Renal pelvis (tissue), 4 donors: ENCODE measurements around the gene AMFR. TPM values are rescaled to one million over a fixed set of nuclear protein-coding genes. Genes with fewer than 3 reads are reported as not detected.
A peak's percentile ranks its signal among the peaks of the same experiment; 100 is the strongest.
"Not testable (repeated sequence)": the region's sequence is repeated elsewhere in the genome, so short reads cannot be mapped to it uniquely, and the experiment has no call there.

Experiments
- DNase-seq: peaks from one replicate; pipeline ENCODE4 v3.0.0-alpha.2; 2013
- polyA plus RNA-seq, 3 donors: library from polyadenylated mRNA; unstranded; fragments of 120-200 nt; gene quantifications; one replicate each; pipeline ENCODE4 v1.2.1, GENCODE V29; 2013; ENCODE audit not compliant: insufficient read length in 3 of 3

The AMFR gene
- polyA plus RNA-seq, 3 donors: 121 to 138 (median 136) TPM

GRCh38 chr16:56401482-56401881, 23.9 kb downstream of the AMFR start:
- DNase-seq: no peak

DNA sequence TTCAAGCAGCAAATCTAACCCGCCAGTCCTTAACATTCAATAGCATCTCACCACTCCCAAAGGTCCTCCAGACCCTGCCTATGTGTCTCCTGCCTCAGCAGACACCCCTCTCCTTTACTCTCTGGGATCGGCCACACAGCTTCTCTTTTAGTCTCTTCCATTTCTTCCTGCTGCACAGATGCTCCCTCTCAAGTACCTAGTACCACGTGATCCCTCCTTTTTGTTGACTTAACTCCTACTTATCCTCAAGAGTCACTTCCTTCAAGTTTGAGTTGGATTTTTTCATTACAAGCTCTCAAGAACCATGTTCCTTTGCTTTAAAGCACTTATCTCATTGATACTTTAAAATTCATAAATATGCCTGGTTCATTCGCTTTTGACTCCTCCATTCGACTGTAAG, 24.9 kb downstream of the AMFR start:
- DNase-seq: no peak

DNA sequence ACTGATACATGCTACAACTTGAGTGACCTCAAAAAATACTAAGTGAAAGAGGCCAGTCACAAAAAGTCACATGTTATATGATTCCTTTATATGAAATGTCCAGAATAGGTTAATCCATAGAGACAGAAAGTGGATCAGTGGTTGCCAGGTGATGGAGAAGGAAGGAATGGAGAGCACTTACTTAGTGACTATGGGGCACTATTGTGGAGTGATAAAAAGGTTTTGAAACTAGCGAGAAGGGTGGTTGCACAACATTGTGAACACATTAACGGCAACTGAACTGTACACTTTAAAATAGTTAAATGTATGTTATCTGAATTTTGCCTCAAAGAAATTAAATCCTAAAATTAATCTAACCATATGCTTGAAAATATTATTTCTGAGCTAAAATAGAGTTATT, 25.9 kb downstream of the AMFR start:
- DNase-seq: no peak

- DNase-seq: no peak
These were observed 26.3 kb downstream of the AMFR start for GRCh38 chr16:56399047-56399446.

- DNase-seq: not testable (repeated sequence)
These were observed 28.6 kb downstream of the AMFR start for GRCh38 chr16:56396724-56397123.

- DNase-seq: no peak
These were observed 35.8 kb downstream of the AMFR start for GRCh38 chr16:56389554-56389953.

GRCh38 chr16:56388209-56388608, 37.1 kb downstream of the AMFR start:
- no peak for DNase-seq

- no peak for DNase-seq
These were observed 37.9 kb downstream of the AMFR start for GRCh38 chr16:56387396-56387795.

DNA sequence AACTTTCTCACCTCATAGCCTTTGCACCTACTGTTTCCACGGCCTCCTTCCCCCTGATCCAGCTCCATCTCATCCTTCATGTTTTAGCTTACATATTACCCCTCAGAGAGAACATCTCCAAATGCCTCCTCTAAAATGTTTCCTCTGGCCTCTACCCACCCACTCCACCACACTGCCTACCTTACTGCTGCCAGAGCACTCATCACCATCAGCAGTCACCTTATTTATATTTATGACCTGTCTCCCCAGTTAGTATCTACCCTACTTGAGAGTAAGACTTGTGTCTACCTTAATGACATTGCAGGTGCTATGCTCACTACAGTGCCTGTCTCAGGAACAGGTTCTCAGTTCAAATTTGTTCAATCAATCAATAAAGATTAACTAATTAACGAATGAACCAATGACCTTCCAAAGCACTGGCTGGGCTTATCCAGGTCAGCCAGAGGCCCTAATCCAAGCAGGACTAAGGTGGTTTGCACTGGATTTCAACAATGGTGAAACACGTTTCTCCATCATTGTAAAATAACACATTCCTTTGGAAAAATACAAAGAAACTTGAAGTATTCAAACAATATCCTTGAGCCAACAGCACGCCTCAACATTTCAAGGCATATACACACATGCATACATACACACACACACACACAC, 41.1 kb downstream of the AMFR start:
- DNase-seq: no peak

DNA sequence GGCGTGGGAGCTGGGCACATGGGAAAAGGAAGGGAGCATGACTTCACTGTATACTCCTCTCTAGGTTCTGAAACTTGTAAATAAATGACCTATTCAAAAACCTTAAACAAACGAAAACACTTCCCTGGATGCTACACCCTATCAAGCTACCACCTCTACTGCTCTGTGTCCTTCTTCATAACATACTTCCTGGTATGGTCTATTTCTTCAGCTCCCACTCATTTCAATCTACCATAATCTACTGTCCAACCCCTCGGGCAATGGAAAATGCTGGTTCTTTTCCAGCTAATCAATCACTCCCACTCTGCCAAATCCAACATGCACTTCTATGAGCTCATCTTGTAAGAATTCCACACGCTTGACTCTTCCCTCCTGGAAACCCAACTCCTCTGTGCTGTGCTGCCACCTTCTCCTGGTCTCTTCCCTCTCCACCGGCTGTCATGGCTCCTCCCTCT, 42.4 kb downstream of the AMFR start:
- no peak for DNase-seq

DNA sequence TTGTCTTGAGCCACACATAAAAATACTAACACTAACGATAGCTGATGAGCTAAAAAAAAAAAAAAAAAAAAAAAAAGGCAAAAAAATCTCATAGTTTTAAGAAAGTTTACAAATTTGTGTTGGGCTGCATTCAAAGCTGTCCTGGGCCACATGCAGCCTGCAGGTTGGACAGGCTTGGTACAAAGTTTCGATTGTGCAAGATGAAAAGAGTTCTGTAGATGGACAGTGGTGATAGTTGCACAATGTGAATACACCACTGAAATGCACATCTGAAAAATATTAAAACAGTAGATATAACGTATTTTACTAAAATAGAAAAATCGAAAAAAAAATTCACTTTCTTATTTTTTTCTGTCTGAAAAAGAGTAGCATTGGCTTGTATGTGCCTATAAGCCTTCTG, 42.9 kb downstream of the AMFR start:
- no peak for DNase-seq

DNA sequence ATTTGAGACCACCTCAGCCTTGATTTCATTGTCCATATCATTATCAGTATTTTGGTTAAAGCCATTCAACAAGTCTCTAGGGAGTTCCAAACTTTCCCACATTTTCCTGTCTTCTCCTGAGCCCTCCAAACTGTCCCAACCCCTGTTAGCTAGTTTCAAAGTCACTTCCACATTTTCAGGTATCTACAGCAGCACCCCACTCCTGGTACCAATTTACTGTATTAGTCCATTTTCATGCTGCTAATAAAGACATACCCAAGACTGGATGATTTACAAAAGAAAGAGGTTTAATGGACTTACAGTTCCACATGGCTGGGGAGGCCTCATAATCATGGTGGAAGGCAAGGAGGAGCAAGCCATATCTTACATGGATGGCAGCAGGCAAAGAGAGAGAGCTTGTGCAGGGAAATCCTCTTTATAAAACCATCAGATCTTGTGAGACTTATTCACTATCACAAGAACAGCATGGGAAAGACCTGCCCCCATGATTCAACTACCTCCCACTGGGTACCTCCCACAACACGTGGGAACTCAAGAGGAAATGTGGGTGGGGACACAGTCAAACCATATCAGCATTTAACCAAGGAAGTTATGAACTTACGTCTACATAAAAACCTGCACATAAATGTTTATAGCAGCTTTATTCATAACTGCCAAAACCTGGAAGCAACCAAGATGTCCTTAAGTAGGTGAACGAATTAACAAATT, 44.4 kb downstream of the AMFR start:
- not testable (repeated sequence) for DNase-seq

DNA sequence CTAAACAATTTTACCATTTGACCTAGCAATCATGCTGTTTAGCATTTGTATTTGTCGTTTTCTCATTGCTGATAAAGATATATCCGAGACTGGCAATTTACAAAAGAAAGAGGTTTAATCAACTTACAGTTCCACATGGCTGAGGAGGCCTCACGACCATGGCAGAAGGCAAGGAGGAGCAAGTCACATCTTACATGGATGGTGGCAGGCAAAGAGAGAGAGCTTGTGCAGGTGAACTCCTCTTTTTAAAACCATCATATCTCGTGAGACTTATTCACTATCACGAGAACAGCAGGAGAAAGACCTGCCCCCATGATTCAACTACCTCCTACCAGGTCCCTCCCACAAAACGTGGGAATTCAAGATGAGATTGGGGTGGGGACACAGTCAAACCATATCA, 46.3 kb downstream of the AMFR start:
- not testable (repeated sequence) for DNase-seq

GRCh38 chr16:56375792-56376191, 49.6 kb downstream of the AMFR start:
- not testable (repeated sequence) for DNase-seq

- peak; percentile 80 for DNase-seq
These were observed 52.3 kb downstream of the AMFR start for GRCh38 chr16:56373003-56373402.

DNA sequence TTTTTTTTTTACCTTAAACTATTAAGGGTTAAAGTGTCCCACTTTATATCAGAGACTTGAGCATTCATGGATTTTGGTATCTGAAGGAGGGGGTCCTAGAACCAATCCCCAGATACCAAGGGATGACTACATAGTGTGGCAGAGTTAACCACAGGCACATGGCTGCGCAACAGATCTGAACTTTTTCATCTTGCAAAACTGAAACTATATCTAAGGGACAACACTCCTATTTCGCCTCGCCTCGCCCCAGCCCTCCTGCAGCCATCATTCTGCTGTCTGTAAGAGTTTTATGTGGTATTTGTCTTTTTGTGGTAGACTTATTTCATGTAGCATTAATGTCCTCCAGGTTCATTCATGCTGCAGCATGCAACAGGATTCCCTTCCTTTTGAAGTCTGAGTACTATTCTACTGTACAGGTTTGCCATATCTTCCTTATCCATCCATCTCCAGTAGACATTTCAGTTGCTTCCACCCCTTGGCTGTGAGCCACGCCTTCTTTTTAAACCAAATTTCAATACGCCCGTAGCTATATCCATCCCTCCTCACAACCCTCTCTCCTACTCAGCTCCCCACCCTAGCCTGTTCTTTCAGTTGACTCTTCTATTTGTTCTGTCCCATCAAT, 53.2 kb downstream of the AMFR start:
- DNase-seq: no peak

DNA sequence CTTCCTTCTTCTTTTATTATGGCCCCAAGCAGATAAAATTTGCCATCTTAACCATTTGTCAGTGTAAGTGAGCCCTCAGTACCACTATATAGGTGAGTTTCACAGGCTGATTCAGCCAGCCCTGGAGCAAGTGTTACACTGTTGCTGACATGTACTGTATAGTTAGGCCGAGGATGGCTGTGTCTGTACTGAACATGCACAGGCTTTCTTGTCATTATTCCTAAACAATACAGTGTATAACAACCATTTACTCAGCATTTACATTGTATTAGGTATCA, 53.7 kb downstream of the AMFR start:
- no peak for DNase-seq

DNA sequence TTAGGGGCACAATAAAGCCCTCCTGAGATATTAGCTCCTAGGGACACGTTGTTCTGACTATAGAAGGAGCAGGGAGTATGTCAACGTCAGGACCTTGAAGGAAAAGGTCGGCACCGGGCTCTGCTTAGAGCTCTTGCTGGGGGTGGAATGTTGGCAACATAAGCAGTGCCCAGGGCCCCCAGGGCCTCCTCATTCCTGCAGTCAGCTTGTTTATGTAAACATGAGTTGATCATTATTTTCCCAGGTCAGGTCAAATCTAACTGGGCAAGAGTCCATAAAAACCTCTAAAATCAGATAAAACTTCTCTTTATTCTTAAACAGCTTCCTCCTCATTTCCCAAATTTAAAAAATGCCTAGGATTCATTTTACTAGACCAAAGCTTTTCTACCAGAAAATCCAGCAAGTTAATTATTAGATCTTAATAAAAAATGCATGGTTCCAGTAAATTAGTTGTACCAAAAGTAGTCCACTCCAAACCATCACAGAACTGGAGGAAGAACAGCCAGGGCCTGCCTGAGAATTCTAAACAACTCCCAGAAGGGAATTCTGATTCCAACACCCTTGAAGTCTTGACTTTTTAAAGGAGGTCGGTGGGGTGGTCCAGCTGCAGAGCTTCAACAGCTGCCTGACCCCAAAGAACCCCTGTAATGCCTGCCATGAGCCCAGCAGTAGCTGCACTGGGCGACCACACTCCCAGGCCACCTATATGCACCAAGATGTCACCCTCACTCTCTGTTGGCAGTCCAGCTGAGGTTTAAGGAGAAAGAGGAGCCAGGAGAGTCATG, 54.3 kb downstream of the AMFR start:
- DNase-seq: peak; percentile 62

DNA sequence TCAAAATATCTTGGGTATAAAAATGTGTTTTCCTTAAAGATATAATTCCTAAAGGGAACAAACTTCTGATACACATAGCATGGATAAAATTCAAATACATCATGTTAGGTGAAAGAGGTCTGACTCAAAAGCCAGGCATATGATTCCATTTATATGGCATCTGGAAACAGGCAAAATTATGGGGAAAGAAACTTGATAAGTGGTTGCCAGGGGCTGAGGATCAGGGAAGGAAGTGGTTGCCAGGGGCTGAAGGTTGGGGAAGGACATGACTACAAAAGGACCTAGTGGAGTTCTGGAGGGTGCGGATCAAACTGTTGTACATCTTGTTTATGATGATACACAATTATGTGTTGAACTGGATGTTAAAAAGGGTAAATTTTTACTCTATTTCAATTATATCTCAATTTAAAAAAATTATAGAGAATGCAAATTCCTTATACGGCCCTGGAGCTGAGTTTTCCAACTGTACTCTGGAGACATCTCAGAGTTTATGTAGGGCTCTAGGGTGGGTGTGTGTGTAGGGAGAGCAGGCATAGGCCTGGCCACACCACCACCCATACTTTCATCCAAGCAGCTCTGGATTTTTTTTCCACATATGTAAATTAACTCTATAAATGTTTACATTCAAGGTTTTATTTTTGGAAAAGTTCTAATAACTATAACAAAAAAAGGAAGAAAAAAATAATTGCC, 55.0 kb downstream of the AMFR start:
- DNase-seq: no peak

GRCh38 chr16:56369202-56369601, 56.1 kb downstream of the AMFR start:
- no peak for DNase-seq

- no peak for DNase-seq
These were observed 56.8 kb downstream of the AMFR start for GRCh38 chr16:56368545-56368944.

DNA sequence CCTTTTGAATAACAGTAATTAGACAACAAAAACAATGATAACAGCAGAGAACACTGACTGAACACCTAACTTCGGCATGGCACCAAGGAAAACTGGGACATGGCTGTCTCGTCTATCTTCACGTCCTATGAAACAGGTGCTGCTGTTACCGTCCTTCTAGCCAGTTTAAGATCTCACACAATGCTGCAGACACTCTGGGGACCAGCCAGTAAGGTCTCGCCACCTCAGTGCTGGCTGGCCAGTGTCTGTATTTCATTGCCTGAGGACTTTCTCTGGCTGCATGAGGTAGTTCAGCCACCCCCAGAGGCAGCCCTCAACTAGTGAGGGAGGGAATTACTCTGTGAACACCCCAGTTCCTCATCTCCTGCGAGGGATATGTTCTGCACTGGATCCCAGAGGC, 57.6 kb downstream of the AMFR start:
- no peak for DNase-seq
